ENCODE data around the gene HEXIM2. TPM values are rescaled to one million over a fixed set of nuclear protein-coding genes. Genes with fewer than 3 reads are reported as not detected.
A peak's percentile ranks its signal among the peaks of the same experiment; 100 is the strongest.

Gene HEXIM2
- total and polyA plus RNA-seq, 2 of the 13 experiments (the other 11 are each of a cell fraction or from before 2014, with no cell fraction given) = 27.1 to 32.4 TPM

DNA sequence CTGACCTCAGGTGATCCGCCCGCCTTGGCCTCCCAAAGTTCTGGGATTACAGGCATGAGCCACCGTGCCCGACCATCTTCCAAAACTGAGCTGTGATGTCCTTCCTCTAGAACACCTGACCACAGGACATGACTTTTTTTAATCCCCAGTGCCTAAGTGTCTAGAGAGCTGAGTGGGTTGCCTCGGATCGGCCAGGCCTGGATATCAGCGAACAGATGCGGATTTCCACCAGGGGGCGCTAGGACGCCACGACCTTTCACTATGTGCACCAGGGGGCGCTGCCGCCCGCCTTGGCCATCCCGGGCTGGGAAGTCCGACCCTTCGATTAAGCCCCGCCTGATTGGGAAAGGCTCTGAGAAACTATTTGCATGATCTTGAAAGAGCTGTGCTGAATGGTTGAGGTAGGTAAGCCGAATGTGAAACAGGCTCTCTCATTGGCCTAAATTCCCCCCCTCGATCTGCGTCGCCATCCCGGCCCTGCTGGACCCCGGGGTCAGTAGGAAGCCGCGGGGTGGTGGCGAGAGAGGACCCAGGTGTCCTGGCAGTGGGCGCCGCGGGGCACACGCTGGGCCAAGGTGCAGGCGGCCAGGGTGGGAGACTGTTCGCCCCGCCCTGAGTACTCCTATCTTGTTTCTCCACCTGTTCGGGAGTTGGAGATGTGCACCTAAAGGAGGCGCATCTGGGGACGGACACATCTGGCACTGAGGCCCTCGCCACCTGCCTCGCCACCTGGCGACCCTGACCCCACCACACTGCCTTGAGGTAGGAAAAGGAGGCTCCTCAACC is 26.3 kb upstream of the HEXIM2 start, which contains the start of gene ACBD4 (continued):
- TF ChIP-seq HOMEZ (CRISPR knock-in tag; IDR thresholded peaks at IDR 0.05; ENCODE audit: low read depth) (peak; percentile 91), STAT6 (CRISPR knock-in tag; IDR thresholded peaks at IDR 0.05; ENCODE audit: borderline replicate concordance) (peak; percentile 78; the same call in 1 of the 2 replicates), HHEX (CRISPR knock-in tag; IDR thresholded peaks at IDR 0.05) (peak; percentile 39; the same call in 1 of the 2 replicates), PRMT3 (CRISPR knock-in tag; IDR thresholded peaks at IDR 0.05; ENCODE audit: borderline replicate concordance, low read depth) (no peak), TMF1 (CRISPR knock-in tag; IDR thresholded peaks at IDR 0.05; ENCODE audit: low read depth) (no peak), ZC3H4 (CRISPR knock-in tag; IDR thresholded peaks at IDR 0.05; ENCODE audit: borderline replicate concordance) (no peak), TGIF2 (CRISPR knock-in tag; IDR thresholded peaks at IDR 0.05) (peak; percentile 81), SMAD1 (CRISPR knock-in tag; IDR thresholded peaks at IDR 0.05; ENCODE audit: borderline replicate concordance, low read depth) (0 out of 2 replicates have a peak, but pooled peaks have one; percentile 88), SALL2 (CRISPR knock-in tag; IDR thresholded peaks at IDR 0.05) (peak; percentile 80; the same call in 1 of the 2 replicates), PLRG1 (conservative IDR thresholded peaks at IDR 0.05) (no peak), ZNF766 (CRISPR knock-in tag; IDR thresholded peaks at IDR 0.05; ENCODE audit: borderline replicate concordance) (0 out of 2 replicates have a peak, but pooled peaks have one; percentile 23), MLLT10 (CRISPR knock-in tag; IDR thresholded peaks at IDR 0.05) (no peak), SOX5 (CRISPR knock-in tag; IDR thresholded peaks at IDR 0.05; ENCODE audit: borderline replicate concordance) (peak; percentile 45; the same call in 1 of the 2 replicates), ZNF292 (CRISPR knock-in tag; IDR thresholded peaks at IDR 0.05; ENCODE audit: borderline replicate concordance, low read depth) (no peak), AKAP8 (CRISPR knock-in tag; IDR thresholded peaks at IDR 0.05) (0 out of 2 replicates have a peak, but pooled peaks have one; percentile 69)
- TF ChIP-seq, protein P1, sequence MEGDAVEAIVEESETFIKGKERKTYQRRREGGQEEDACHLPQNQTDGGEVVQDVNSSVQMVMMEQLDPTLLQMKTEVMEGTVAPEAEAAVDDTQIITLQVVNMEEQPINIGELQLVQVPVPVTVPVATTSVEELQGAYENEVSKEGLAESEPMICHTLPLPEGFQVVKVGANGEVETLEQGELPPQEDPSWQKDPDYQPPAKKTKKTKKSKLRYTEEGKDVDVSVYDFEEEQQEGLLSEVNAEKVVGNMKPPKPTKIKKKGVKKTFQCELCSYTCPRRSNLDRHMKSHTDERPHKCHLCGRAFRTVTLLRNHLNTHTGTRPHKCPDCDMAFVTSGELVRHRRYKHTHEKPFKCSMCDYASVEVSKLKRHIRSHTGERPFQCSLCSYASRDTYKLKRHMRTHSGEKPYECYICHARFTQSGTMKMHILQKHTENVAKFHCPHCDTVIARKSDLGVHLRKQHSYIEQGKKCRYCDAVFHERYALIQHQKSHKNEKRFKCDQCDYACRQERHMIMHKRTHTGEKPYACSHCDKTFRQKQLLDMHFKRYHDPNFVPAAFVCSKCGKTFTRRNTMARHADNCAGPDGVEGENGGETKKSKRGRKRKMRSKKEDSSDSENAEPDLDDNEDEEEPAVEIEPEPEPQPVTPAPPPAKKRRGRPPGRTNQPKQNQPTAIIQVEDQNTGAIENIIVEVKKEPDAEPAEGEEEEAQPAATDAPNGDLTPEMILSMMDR (CRISPR knock-in tag; IDR thresholded peaks at IDR 0.05) = peak; percentile 100
- TF ChIP-seq, protein P2, sequence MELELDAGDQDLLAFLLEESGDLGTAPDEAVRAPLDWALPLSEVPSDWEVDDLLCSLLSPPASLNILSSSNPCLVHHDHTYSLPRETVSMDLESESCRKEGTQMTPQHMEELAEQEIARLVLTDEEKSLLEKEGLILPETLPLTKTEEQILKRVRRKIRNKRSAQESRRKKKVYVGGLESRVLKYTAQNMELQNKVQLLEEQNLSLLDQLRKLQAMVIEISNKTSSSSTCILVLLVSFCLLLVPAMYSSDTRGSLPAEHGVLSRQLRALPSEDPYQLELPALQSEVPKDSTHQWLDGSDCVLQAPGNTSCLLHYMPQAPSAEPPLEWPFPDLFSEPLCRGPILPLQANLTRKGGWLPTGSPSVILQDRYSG (CRISPR knock-in tag; IDR thresholded peaks at IDR 0.05) = no peak
- TF ChIP-seq, protein P3, sequence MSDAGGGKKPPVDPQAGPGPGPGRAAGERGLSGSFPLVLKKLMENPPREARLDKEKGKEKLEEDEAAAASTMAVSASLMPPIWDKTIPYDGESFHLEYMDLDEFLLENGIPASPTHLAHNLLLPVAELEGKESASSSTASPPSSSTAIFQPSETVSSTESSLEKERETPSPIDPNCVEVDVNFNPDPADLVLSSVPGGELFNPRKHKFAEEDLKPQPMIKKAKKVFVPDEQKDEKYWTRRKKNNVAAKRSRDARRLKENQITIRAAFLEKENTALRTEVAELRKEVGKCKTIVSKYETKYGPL (CRISPR knock-in tag; IDR thresholded peaks at IDR 0.05) = no peak; the same call in 1 of the 2 replicates
